GM19452 (cell line): Measurements from ENCODE around the gene CCNQ.
A peak's percentile ranks its signal among the peaks of the same experiment; 100 is the strongest.

Experiments used
- ATAC-seq: cut with Tn5 transposase; IDR thresholded peaks from one replicate; pipeline ENCODE4 v1.9.1; 2021; ENCODE audit not compliant: unreplicated experiment

The CCNQ gene

DNA sequence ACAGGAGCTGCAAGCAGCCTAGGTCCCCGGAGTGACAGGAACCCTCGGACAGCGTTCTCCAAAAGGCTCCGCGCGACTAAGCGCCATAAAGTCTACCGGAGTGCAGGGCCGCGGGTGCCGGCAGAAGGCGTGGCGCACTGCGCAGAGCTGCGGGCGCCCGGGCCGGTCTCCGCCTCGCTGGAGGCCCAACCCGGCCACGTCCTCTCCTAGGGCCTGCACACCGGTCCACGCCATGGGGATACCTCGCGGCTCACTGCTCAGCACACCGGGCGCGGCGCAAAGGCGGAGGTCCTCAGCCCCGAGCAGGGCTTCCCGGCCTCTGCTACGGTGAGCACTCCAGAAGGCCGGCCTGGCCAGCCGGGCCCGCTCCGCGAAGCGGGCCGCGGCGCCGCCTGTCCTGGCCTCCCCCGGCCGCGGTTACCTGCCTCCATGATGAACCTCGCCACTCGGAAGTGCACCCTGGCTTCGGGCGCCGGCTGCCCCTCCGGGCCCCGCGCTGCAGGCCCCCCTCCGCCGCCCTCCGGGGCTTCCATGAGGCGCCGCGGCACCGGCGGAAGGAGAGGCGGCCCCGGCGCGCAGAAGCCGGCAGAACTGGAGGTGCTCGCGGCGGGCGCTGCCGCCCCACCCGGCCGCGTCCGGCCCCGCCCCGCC, at the start of gene CCNQ:
CCNQ (minus strand) TSS at position 599 of the 651 bp plus-strand sequence; CDS start at position 533, 66 bp downstream.
- ATAC-seq, result peak; percentile 53

DNA sequence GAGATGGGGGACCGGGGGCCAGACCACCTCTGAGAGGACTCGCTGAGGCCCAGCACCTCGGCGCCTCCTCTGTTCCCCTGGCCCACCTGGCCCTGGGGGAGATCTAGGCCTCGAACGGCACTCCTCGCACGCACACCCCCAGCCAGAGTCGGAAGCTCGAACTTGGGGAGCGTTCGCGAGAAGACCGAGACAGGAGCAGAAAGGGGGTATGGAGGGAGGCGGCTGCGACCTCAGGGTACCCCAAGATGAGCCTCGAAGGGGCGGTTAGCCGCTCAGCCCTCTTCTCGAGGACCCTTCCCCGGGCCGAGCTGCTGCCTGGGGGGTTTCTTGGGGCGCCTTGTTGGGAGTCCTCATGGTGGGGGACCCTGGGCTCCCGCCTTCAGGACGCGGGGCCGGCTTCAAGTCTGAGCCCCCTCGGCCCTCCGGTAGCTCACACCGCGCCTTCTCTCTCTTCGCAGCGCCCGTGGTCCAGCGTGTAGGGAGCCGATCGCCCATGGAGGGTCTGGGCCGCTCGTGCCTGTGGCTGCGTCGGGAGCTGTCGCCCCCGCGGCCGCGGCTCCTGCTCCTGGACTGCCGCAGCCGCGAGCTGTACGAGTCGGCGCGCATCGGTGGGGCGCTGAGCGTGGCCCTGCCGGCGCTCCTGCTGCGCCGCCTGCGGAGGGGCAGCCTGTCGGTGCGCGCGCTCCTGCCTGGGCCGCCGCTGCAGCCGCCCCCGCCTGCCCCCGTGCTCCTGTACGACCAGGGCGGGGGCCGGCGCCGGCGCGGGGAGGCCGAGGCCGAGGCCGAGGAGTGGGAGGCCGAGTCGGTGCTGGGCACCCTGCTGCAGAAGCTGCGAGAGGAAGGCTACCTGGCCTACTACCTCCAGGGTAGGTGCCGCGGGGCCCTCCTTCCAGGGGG, 48.8 kb upstream of the CCNQ start:
- no peak for ATAC-seq

DNA sequence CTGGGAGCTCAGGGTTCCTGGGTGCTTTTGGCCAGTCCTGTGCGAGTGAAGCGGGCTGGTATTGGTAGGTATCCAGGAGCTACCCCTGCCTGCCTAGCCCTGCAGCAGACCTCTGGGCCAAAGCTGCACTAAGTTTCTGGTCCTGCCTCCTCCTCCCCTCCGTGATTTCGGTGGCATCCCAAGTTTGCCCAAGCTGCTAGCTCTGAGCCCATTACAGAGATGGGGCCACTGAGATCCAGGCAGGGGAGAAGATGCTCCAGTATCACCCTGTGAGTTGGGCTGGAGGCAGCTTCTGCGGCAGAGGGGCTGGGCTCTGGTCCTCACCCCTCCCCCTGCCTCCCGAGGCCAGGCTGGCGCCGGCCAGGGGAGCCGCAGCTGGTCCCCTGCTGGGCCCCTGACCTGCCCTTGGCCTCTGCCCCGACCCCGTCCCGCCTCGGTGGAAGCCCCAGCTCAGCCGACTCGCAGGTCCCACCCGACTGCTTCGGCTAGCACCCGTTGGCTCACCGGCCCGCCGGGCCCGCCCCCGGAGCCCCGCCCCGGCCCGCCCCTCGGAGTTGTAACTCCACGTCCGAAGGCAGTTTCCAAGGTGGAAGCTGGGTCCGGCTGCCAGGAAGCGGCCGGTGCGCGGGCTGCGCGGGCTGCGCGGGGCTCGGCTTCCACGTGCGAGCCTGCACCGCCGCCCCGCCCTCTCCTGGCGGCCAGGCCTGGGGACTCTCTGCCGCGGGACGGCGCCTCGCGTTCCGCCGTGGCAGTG, 47.9 kb upstream of the CCNQ start, which contains the start of gene DUSP9:
DUSP9 (plus strand) TSS at position 584 of the 754 bp plus-strand sequence. CDS start 751 bp downstream, outside the sequence.
- ATAC-seq, result no peak

DNA sequence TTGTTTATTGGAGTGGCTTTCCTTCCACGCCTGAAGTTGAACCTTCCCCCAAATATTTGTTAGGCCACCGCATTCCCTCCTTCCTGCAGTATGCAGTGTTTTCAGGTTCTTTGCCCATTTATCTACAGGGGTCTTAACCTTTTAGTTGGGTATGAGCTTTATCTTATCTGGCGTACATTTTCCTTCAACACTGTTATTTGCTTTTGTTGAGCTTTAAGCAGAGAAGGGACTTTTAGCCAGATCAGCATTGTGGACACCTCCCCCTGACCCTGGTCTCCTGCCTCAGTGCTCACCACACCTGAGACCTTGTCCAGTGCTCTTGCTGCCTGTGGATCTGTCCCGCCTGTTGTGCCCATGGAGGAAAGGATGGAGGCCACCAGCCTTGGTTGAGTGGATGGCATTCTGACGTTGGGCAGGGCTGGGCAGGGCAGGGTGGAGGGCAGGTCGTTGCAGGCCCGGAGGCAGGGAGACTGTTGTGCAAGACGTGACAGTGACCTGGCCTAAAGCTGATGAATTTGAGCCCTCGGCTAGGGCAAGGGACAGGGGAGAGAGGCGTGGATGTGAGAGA, 47.1 kb upstream of the CCNQ start:
- ATAC-seq, result no peak

DNA sequence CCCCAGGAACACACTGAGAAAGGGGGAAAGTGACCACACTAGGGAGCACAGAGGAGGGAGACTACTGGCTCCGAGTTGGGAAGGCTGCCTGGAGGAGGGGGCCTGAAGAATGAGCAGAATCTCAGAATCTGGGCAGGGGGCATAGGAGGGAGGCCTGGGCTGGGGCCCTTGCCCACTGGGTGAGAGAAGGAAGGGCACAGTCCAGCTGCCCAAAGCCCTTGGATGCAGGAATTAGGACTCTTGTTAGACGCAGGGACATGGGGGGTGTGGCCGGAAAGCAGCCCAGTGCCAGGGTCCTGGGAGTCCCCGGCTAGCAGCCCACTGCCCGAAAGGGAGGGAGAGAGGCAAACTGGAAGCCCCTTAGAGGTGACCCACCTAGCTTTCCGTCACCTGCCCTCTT, 46.2 kb upstream of the CCNQ start:
- ATAC-seq, result no peak

DNA sequence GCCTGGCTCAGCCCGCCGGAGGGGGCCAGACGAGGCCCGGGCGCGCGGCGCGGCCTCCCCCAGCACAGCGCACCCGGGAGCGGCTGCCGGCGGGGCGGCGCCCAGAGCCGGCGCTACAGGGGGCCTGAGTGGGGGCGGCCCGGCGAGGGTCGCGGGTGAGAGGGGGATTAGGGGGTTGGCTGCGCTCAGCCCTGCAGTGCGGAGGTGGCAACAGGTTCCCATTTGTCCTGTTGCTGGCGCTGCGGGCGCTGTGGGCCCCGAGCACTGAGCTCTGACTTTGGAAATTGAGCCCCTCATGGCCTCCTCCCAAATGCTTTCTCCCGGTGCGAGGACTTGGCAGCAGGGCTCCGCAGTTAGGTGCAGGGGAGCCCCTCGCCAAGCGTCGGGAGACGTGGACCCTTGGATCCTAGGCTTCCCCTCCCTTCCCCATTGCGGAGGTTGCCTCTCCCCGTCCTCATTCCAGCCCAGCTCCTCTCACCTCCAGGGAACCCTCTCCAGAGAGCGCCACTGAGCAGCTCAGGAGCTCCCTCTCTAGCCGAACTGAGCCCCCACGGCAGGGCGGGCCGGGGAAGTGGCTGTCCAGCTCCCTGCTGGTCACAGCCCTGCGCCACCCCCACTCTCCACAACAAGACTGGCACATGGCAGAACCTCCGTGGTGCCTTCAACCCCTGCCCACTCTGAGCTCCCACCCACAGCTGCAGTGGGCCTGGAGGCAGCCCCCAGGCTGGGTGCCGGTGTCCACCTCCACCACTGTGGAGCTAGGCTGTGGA, 45.6 kb upstream of the CCNQ start:
- no peak for ATAC-seq

DNA sequence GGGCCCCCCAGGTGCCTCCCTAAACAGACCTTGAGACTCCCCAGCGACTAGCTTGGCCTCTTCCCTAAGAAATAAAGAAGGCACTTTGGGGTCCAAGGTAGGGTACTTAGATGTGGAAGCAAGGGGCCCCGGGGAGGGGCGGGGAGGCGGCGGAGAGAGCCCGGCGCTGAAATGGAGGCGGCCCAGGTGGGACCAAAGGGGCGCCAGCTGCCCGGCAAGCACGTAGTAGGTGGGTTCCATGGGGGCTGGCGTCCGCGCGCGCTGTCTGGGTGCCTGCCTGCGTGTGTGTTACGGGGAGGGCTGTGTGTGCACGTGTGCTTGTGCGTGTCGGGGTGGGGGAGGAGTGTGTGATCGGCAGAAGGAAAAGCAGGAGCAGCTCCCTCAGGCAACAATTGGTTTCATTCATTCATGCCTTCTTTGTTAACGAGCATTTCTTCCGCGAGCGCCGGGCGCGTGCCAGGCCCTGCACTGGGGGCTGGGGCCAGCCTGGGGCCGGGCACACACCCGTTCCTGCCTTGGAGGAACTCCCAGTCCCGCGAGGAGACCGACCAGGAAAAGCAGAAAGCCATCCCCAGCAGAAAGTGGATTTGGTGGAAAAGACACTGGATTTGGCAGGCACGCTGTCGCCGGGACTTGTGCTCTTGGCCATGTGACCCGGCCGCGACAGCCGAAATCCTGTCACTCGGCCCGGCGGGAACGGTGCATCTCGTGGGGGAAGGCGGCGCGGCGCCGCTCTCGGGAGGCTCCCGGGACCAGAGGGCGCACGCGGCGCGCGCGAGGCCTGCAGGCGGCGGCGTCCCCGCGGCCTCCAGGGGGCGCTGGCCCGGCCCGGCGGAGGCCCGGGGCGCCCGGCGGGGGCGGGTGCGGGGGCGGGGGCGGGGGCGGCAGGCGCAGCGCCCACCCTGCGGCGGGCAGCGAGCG, 44.8 kb upstream of the CCNQ start:
- no peak for ATAC-seq

DNA sequence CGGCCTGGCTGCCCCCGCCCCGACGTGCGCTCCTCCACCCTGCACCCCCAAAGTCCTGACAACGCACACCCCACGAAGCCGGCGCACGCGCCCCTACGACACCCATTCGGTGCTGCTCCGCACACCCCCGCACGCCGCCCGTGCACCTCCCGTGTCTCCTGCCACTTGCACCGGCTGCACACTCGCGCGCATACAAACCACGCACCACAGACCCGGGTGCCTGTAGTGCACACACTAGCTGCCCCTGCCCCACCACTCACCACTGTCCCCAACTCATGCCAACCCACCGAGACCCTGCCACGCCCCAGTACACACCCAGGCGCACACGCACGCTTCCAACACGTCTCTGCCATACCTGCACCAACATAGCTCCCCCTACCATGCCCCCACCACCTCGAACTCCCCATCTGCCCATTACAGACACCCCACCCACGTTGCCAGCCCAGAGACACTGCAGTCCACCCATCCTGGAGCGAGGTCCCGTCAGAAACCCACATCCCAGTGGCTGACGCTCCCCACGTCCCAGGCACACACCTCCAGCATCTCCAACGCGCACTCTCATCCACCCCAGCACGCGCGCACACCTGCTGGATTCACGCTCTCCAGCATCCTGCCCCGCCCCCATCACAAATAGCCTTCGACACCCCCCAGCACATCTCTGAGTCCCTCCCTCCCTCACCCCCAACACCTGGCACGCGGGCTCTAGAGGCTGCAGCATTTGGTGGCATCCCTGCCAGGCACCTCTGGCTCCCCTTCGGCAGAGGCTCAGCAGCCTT, 43.9 kb upstream of the CCNQ start:
- no peak for ATAC-seq

DNA sequence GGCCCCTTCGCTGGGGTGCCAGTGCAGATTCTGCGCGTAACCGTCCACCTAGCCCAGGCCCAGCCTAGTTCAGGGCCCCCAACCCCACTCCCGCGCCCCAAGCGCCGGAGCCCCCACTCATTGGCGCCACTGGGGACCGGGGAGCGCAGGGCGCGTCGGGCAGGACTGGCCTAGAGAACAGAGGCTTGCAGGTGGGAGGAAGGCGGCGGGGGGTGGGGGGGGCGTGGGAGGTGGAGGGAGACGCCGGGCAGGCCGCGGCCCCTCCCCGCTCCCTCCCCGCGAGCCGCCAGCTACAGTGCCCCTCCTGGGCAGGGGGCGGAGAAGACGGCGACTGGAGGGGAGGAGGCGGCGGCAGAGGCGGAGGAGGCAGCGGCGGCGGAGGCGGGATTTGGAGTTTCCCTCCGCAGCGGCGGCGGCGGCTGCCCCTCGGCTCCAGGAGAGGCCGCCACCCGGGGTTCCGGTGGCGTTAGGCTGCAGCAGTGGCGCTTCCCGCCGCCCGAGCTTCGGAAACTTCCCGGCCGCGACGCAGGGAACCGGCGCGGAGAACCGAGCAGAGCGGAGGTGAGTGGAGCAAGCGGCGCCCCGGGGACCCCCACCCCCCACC, 43.2 kb upstream of the CCNQ start:
- ATAC-seq, result no peak

DNA sequence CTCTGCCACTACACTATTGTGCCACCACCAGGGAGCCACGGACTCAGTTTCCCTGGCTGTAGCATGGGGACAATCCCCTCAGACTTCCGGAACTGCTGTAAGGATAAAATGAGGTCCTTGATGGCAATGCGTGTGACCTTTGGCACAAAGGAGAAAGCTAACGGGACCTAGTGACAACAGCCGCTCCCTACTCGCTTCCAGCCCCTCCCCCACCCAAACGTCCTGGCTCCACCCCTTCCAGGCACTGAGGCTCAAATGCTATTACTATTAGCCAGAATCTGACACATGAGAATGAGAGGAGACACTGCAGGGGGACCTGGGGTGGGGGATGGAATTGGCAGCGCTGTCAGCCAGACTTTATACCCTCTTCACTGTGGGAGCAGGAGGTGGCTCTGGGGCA, 42.7 kb upstream of the CCNQ start:
- ATAC-seq, result no peak

DNA sequence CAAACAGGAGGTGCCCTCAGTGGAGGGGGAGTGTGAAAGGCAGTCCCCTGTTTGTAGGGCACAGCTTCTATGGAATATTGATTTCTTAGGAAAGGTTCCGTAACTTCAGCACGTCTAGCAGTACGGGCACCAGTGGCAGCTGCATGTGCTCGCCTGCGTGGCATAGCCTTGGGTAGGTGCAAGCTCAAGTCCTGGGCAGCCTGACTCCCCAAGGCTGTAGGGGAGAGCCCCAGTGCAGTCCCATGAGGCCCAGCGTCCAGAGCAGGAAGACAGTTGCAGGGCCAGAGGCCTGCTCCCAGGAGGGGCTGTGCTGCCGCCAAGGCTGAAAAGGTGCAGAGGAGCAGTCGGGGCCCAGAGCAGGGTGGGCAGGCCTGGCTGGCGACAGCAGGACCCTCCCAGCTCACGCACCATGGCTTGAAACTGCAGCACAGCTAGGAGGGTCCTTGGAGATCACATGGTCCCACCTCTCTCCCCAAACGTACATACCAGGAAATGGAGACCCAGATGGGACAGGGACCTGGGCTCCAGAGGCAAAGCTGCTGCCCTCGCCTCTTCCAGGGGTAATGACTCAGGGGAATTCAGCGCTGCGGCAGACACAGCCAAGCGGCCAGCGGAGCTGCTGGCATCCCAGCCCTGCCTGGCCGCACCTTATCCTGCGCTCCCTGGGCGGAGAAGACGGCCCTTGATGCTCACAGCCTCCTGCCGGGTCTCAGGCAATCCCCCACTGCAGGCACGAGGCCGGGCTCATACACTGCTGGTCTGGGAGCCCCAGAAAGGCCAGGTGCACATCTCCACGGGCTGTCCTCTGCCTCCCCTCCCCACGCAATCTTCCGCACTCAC, 42.0 kb upstream of the CCNQ start:
- no peak for ATAC-seq

DNA sequence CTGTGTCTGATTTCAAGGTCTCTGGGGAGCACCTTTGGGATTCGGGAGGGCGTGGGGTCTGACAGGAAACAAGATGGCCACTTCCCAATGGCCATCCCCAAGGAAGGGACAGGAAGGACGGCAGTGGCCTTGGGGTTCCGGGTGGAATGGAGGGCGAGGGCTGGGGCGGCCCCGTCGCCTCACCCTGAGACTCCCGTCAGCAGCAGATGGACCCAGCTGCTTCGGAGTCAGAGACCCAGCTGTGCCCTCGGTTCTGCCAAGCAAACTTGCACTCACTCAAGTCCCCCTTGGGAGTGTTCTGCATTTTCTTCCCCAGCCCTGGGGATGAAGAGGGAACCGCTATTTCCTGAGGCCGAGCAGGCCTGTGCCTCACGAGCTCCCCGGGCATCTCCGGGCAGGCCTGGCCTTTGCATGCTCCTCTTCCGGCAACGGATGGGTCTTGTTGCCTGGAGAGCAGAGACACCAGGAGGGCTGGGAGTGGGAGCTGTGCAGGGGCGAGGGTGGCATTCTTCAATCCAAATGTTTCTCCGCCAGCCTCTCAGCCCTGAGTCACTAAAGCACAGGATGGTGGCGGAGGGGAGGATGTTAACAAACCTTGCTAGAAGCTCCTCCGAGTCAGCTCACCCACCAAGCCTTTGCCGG, 41.2 kb upstream of the CCNQ start:
- no peak for ATAC-seq

DNA sequence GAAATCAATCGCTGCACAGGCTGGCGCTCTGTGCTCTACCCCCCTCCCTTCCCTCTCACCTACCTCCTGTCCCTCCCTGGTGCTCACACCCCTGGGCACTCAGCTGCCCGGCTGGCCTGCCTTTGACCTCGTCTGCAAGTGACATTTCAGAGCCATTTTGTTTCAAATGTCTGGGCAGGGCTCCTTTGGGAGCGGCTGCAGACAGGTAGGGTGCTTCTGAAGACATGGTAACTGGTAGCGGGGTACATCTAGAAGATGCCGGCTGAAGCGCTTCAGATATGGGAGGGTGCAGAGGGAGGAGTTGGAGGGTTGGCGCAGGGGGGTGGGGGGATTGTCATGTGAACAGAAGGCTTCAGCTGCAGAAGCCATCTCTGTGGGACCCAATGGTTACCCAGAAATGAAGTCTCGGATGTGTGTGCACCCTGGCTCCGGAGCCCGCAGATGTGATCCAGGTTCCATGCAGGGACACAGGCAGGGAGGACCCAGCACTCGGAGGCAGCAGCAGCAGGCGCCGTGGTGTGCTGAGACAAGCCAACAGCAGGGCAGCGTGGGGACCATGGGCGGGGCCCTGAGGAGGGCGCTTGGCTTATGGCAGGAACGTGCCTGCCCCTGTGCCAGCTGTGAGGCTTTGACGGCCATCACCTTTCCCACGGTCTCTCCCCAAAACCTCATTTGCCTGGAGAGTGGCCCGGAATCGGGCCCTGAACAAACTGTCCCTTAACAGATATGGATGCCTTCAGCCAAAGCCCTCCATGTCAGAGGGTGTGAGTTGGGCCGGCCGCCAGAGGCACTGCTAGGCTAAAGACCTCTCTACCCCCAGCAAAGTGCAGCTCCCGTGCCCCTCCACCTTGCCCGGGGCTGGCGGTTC, 40.5 kb upstream of the CCNQ start:
- ATAC-seq, result no peak

DNA sequence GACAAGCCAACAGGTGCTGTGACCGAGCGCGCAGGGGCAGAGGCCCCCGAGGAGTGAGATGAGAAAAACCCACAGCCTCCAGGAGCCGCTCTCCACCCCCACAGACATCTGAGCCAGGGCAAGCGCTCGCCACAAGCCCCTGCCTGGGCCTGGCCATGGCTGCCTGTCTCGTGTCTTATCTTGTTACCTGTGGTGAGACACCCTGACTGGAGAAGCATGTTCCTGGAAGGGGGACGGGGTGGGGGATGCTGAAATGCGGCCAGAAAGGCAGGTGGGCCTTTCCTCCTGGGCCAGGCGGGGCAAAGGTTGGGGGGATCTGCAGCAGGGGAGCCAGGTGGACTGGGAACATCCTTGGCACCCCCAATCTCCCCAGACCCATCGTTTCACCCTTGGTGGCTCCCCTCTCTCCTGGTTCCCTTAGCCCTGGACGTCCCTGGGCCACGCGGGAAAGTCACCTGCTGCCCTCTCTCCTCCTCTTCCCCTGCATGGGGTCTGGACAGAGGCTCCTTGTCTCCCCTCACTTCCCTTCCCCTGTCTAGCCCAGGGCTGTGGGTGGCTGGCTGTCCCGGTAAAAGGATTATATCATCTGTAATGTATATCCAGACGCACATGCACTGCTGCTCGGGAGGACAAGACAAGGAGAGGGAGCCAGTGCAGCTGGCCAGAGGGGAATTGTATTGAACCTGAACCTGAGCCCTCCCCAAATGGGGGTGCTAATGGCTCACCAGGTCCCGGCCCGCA, 39.7 kb upstream of the CCNQ start:
- no peak for ATAC-seq

DNA sequence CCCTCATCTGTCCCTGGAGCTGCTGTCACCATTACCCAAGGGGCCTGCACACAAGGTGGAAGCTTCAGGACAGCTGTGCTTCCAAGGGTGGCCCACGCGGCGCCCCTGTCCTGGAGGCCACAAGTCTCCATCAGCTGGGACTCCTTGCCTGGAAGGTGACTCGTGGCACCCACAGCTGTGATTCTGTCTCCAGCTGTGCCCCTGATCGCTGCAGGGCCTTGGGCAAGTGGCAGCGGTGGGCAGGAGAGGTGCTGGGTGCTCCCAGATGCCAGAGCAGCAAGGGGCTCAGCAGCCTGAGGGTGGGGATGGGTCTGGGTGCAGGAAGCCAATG, 39.1 kb upstream of the CCNQ start:
- ATAC-seq, result no peak
